GM21515 (cell line): Measurements from ENCODE around the gene DUSP12.
"Not testable (repeated sequence)": the region's sequence is repeated elsewhere in the genome, so short reads cannot be mapped to it uniquely, and the experiment has no call there.

Source experiments
- ATAC-seq: cut with Tn5 transposase; IDR thresholded peaks from one replicate; pipeline ENCODE4 v1.9.1; 2021; ENCODE audit not compliant: unreplicated experiment

The DUSP12 gene

GRCh38 chr1:161768986-161769672 lies 19.5 kb downstream of the DUSP12 start:
- no peak for ATAC-seq

GRCh38 chr1:161769673-161770045 lies 20.1 kb downstream of the DUSP12 start:
- not testable (repeated sequence) for ATAC-seq

GRCh38 chr1:161770250-161770649 lies 20.7 kb downstream of the DUSP12 start:
- no peak for ATAC-seq

GRCh38 chr1:161771161-161771560 lies 21.6 kb downstream of the DUSP12 start:
- ATAC-seq = no peak

GRCh38 chr1:161771973-161772372 lies 22.4 kb downstream of the DUSP12 start:
- no peak for ATAC-seq

GRCh38 chr1:161772397-161772796 lies 22.8 kb downstream of the DUSP12 start:
- no peak for ATAC-seq

GRCh38 chr1:161773791-161774190 lies 24.2 kb downstream of the DUSP12 start:
- ATAC-seq = no peak

GRCh38 chr1:161777261-161777660 lies 27.7 kb downstream of the DUSP12 start:
- no peak for ATAC-seq

GRCh38 chr1:161778522-161778921 lies 28.9 kb downstream of the DUSP12 start:
- no peak for ATAC-seq

- no peak for ATAC-seq
These were observed 29.8 kb downstream of the DUSP12 start for GRCh38 chr1:161779393-161779792.

GRCh38 chr1:161781995-161782394 lies 32.4 kb downstream of the DUSP12 start:
- peak; percentile 57 for ATAC-seq

- ATAC-seq = no peak
These were observed 33.3 kb downstream of the DUSP12 start for GRCh38 chr1:161782886-161783285.

GRCh38 chr1:161784968-161785367 lies 35.4 kb downstream of the DUSP12 start:
- ATAC-seq = no peak

GRCh38 chr1:161787355-161787754 lies 37.8 kb downstream of the DUSP12 start:
- no peak for ATAC-seq

- ATAC-seq = no peak
These were observed 41.2 kb downstream of the DUSP12 start for GRCh38 chr1:161790587-161791317.

- no peak for ATAC-seq
These were observed 42.5 kb downstream of the DUSP12 start for GRCh38 chr1:161791904-161792655.

- no peak for ATAC-seq
These were observed 43.2 kb downstream of the DUSP12 start for GRCh38 chr1:161792740-161793139.

- ATAC-seq = no peak
These were observed 50.2 kb downstream of the DUSP12 start for GRCh38 chr1:161799792-161800191.

- ATAC-seq = no peak
These were observed 52.4 kb downstream of the DUSP12 start for GRCh38 chr1:161801955-161802354.

GRCh38 chr1:161803181-161803580 lies 53.6 kb downstream of the DUSP12 start:
- no peak for ATAC-seq

- ATAC-seq = no peak
These were observed 56.0 kb downstream of the DUSP12 start for GRCh38 chr1:161805399-161806197.
